NCI-H510A (cell line): Measurements from ENCODE around the gene NRXN3.
A peak's percentile ranks its signal among the peaks of the same experiment; 100 is the strongest.

ENCODE experiments used
- DNase-seq: peaks from one replicate; lab custom pipeline; 2025; lab: John Stamatoyannopoulos, UW

NRXN3 gene

GRCh38 chr14:79354336-79354735 is 1184.2 kb downstream of the NRXN3 start:
- no peak for DNase-seq

DNA sequence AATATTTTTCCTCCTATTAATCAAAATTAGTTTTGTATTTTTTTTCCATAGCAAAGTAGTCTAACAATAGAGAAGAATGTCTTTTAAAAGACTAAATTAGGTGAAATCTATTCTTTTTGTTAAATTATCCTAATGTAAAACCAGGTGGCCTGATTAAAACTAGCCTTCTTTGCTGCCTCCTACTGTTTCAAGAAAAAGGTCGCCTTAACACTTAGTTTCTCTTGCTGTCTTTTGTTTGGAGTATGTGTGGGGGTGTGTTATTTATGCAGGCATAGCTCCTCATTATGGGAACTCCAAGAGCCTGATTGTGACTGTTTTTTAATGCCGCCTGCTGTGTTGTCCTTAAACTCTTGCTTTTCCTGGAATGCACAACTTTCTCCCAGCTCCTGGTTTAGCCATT is 1185.9 kb downstream of the NRXN3 start:
- no peak for DNase-seq

DNA sequence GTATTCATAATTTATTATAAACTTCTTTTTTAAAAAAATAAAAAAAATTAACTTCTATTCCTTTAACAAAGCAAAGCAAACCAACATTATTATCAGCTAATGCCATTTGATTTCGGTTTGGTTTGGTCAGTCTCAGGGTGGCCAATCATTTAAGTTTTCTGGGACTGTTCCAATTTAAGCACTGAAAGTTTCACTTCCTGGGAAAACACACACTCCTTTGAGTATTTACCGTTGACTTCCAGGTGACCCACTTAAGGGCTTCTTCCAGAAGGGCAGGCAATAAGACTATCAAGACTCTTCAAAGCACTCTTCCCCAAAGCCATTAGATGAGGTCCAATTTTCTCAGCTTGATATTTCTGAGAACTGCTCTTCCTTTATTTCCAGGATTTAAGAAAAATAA is 1187.1 kb downstream of the NRXN3 start:
- no peak for DNase-seq

DNA sequence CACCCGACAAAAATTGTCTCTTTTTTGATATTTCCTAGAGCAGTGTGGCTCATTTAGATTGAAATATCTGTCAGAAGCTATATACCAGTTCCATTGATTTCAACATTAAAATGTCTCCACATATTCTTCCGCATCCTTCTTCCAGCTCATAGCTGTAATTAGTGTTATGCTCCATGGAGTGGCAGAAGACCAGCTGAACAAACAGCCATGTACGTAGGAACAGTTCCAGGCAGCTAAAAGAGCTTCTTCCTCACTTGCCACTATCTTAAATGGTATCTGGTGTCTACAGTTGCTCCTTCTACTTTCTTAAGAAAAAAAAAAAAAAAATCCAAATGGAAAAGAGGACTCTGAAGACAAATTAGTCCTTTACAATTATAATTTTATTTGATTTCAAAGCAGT is 1193.1 kb downstream of the NRXN3 start:
- DNase-seq = peak; percentile 18

DNA sequence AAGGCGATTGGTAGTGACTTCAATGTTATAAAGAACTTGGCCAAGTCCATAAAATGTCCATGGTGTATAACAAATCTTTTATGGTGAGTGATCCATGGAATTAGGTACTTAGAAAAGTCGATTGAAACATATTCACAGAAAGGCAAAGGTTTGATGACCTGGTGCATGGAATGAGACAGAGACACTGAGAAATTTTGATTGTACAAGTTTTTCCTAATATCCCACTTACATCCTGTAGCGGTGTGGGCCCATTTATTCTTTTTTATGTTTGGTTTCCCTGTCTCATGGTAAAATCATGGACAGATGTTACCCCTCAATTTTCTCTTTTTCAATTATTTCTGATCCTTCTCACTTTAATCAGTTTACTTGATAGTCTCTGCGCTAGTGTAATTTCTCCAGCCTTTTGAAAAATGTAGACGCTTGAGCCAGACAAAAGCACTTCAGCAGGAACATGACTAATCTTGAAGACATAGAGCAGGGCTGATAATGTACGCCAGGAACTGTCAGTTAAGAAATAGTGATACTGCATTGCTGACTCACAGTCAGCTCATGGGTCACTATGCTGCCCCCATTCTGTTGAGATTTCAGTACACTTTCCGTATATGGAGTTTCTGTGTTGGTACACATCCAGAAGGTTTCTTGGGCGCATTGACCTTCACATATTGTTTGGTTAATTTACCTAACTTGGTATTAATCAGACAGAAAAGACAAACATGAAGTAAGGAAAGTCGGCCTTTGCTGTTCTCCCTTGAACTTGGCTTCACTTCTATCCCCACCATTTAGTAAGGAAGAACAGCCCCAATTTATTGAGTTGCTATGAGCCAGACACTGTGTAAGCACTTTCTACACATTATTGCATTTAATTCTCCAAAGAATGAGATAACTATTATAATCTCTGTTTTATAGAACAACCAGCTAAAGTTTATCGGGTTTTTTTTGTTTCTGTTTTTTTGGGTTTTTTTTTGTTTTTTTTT is 1199.5 kb downstream of the NRXN3 start:
- DNase-seq = no peak

DNA sequence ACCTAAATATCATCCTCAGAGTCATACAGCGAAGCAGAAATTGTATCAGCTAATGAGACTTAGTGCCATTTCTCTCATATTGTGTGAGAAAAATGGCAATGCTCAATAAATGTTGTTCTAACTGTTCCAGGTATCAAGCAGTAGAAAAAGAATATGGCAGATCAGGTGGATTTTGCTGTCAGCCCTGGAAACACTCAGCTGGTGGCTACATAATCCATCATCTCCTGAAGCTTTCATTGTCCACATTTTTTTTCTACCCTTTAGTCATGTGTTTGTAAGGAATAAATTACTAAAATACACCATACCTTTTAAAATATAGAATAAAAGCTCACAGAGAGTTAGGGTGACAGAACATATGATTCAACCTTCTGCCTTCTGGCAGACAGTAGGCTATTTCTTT is 1200.8 kb downstream of the NRXN3 start:
- no peak for DNase-seq

GRCh38 chr14:79373451-79373850 is 1203.3 kb downstream of the NRXN3 start:
- no peak for DNase-seq

- no peak for DNase-seq
These were observed 1205.2 kb downstream of the NRXN3 start for GRCh38 chr14:79375356-79375755.

DNA sequence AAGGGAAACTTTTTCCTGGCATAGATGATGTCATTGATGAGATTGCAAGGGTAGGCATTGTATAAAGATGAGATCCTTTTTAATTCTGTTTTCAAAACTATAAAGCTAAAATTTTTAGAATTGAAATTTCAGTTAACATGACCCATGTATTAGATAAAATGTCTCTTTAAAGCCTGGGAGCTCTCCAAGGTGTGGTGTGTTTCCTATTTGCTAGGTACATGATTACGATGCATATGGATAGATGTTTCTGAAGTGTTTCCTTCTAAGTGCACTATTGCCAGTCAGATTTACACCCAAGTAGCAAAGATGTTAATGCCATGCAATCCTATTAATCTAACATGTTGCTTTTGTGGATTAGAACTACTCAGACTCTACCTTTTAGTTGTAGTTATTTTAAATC is 1206.4 kb downstream of the NRXN3 start:
- DNase-seq = no peak

GRCh38 chr14:79378020-79378419 is 1207.8 kb downstream of the NRXN3 start:
- no peak for DNase-seq

- no peak for DNase-seq
These were observed 1209.1 kb downstream of the NRXN3 start for GRCh38 chr14:79379266-79379665.

DNA sequence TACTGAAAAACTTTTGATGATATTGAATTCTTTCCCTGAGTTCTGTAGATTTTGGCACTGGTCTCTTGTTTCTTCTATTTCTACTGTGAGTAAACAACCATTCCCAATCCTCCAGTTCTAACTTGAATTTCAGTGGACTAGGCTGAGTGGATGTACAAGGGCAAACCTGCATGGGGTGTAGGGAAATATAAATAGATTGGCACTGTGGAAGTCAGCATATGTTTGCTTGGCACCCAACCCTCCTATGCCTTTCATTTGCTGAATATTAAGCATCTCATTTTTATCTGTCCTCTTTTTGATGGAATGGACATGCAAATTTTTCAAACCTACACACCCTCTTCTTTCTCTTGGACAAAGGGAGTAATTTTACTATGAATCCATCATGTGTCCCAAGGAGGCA is 1212.9 kb downstream of the NRXN3 start:
- DNase-seq = no peak

GRCh38 chr14:79383475-79383874 is 1213.3 kb downstream of the NRXN3 start:
- no peak for DNase-seq

- DNase-seq = no peak
These were observed 1224.9 kb downstream of the NRXN3 start for GRCh38 chr14:79395061-79395460.

- no peak for DNase-seq
These were observed 1234.8 kb downstream of the NRXN3 start for GRCh38 chr14:79404874-79405511.

DNA sequence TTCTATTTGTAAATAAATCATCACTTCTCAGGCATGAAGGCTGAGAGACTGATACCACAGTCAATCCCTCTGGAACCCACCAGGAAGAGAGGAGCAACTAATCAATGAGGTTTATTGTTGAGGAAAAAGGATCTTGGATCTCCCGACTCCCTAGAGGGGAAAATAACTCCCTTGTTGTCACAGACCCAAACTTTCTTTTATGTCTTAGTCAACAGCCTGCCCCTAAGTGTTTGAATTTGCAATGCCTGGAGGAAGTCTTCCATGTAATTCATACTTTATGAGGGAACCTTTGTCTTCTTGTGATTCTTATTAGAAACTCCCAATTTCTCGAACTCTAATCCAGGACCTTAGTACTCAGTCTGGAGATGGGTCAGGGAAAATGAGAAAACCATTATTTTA is 1235.3 kb downstream of the NRXN3 start:
- DNase-seq = no peak

DNA sequence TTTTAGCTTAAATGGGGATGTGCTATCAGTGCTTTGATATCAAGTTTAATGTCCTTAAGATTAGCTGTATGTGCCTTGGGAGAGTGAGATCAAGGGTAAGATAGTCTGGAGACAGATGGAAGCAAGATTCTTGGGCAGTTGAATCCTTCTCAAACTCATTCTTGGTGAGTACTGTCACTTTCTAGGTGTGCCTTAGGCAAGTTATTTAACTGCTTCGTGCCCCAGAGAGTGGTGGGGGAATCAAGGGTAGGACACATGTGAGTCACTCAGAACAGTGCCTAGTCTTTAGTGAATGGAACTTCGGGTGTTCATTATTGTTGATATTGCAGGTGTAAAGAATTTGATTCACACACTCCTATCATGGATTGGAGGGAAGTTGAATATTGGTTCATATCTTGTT is 1237.4 kb downstream of the NRXN3 start:
- no peak for DNase-seq

- no peak for DNase-seq
These were observed 1238.5 kb downstream of the NRXN3 start for GRCh38 chr14:79408696-79409095.

DNA sequence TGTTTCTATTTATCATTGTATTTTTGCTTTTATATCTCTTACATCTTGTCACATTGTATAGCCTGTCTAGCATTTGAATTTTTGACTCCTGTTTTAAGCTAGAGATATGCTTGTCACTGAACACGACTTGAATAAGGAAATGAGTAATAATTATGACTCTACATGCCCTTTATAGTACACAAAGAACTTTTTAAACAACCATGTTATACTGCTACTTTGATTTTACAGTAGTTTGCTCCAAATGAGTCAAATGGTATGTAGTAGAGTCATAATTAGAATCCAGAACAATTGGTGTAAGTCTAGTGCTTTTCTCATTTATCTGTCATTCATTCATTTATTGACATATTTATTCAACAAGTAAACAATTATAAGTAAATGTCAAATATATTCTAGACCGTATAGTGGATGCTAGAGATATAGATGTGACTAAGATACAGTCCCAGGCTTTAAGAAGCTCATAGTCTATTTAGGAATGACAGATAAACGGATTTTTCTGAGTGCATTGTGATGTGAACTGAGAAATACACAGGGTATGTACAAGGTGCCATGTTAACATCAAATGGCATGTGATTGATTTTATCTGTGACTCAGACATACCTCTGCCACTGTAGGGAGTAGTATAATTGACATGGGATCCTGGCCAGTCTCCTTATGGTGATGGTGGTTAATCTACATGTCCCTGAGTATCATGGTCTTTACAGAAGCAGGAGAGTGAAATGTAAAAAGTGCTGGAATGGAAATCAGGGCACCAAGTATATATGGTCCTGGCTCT is 1241.4 kb downstream of the NRXN3 start:
- DNase-seq = no peak

DNA sequence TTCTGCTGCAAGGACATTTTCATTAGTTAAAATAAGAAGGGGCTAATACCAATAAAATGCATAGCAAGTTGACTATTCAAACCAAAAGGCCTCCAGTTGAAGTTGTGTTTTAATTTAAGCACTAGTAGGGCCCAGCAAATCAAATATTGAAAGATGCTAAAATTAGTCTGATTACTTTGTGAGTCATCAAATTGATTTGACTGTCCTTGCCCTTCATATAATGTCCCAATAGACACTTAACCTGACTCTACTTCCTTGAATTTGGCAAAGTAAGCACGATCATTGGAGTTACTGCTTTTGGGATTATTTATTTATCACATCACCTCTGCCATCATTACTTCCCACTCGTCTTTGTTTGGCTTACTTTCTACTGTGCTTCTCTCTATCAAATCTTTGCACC is 1242.6 kb downstream of the NRXN3 start:
- no peak for DNase-seq

DNA sequence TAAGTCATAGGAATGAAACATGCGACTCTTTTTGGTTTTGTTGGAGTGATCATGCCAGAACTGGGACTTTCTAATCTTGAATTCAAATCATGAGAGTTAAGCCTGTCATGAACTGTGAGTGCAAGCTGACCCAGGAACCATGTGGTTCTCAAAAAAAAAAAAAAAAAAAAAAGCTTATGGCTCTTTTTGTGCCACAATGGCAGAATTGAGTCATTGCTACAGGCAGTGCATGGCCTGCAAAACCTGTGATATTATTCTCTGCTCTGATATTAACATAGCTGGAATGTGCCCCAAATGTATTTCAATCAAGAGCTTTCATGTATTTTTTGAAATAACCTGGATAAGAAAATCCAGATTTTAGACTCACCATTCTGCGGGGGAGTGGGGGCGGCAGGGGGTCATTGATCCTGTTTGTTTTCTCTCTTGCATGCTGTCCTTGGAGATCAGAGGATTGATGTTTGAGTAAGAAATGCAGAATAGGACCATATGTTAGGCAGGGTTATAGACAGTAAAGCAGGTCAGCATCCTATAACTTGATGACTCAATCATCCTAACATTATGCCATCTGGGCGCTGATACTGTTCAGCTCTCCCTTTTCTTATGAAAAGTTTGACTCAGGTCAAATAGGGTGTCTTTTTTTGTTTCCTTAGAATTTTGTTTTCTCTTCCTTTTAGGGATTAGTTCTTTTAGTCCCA is 1243.7 kb downstream of the NRXN3 start:
- DNase-seq = no peak

DNA sequence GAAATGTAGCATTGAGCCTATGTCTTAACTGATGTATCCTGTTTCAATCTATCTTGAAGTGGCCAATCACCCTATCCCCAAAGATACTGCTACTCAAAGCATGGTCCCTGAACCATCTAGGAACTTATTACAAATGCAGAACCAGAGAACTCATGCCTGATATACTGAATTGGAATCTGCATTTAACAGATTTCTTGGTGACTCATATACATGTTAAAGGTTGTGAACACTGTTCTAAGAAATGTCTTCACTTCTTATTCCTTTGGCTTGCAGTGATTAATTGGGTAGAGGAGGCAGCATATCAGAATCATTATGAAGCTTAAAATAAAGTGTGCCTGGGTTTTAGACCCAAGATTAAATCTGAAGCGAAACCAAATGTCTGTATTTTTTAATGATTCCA is 1245.6 kb downstream of the NRXN3 start:
- no peak for DNase-seq
